ENCODE results near the gene ADCY2.

Gene ADCY2

DNA sequence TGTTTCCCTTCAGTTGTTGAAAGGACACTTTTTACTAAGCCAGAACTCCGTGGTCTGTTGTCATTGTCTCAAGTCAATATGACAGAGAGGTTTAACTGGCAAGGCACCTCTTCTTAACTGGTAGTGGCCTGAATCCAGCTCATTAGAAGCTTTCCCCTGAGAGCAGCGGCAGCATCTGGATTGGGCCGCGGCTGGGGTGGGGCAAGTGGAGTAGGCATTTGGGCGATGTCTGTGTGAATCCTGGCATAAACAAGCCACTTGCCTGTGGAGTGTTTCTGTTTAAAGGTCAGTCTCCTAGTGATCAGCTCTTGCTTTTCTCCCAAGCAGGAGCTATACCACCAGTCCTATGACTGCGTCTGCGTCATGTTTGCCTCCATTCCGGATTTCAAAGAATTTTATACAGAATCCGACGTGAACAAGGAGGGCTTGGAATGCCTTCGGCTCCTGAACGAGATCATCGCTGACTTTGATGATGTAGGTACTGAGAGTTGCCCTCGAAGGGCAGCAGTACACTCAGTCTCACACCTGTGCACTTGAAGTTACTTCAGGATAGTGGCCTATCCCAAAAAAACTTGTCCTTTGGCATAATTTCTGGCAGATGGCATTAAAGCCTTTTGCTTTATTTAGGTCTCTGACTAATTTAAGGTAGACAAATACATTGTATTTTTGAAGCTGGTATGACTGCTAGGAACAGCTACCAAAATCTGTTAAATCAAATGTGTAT lies 406.1 kb downstream of the ADCY2 start:
- DNase-seq, result no peak

DNA sequence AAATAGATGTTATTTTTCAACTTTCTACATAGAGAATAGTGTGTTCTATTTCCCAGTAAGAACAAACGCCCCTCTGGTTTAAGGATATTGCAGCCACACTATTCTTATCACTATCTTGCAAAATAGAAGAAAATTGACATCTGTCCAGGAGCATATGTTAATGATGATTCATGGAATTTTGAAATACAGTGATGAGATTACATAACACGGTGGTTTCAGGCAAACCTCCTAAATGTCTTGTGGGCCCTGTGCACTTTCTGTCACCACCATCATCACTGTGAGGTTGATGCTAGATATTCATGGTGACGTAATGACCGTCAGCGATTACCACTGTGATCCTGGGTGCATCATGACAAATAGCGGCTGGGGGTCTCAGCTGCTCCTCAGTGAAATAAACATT lies 406.9 kb downstream of the ADCY2 start:
- DNase-seq, result no peak

GRCh38 chr5:7803937-7804336 lies 408.0 kb downstream of the ADCY2 start:
- DNase-seq, result no peak

DNA sequence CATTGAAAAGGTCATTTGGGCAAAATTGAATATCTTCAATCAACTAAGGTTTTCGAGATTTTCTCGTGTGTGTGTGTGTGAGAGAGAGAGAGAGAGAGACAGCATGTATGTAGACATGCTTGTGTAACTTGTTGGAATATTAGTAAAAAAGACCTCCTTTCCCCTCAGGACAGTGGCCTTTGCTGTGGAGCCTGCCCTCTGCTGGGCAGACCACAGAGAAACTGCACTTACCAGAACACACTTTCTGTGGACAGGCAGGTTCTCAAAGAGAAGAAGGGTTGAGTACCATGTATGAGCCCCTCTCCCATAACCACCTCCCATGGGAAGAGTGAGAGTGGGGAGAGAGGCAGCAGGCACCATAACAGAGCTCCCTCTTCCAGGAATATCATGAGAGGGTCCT lies 409.4 kb downstream of the ADCY2 start:
- no peak for DNase-seq

GRCh38 chr5:7808998-7809397 lies 413.1 kb downstream of the ADCY2 start:
- DNase-seq, result no peak

DNA sequence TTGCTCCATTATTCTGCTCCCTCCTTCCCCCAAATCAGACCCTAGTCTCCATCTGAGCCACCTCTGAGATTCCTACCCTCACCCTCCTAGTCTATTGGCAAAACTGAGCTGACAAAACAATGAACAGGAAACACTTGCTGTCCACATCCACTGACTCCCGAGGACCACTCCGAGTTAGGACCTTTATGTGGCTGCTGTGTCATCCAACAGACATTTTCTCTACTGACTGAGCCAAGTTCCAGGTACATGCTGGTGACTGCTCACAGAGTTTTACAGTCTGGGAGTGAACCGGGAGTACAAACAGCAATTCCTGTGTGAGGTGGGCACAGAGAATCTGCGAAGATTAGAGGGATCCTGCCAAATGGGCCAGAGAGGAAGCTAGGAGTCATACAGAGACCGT lies 415.8 kb downstream of the ADCY2 start:
- no peak for DNase-seq

GRCh38 chr5:7813007-7813406 lies 417.1 kb downstream of the ADCY2 start:
- DNase-seq, result no peak

GRCh38 chr5:7813576-7813975 lies 417.6 kb downstream of the ADCY2 start:
- no peak for DNase-seq

DNA sequence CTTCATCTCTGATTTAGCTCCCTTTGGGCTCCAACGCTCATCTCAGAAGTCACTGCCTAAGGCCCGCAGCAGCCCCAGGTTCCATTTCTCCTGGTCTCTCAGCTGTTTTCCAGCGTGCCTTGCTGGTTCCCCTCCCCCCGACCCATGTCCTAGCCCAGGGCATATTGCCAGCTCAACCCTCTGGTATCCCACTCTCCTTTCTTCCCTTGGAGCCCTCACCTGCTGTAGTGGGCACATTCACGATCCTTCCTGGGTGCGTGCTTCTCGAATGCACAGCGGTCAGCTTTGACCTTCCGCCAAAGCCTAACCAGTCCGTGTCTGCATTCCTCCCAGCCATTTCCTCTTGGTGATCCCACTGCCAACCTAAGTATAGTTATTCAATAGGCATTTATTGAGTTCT lies 418.9 kb downstream of the ADCY2 start:
- DNase-seq, result no peak

DNA sequence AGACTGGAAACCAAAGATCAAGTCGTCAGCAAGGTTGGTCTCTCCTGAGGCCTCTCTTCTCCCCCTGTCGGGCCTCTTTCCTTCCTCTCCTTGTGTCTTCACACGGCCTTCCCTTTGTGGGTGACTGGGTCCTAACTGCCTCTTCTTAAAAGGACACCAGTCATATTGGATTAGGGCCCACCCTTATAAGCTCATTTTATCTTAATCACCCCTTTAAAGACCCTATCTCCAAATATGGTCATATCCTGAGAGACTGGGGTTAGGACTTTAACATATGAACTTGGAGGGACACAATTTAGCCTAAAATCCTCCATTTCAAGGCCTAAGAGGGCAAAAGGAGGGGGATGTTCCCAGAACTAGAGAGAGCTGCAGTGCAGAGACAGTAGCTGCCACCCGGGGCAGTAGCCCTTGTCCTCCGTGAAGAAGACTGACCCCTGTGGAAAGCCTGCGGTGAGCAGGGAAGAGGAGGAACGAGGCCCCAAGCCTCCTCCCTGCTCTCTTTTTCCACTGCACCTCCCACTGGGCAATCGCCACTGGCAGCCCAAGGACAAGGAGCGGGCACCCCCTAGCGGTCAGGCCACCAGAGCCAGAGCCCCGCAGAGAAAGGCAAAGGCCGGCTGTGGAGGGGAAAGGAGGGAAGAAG lies 420.1 kb downstream of the ADCY2 start:
- peak; percentile 74 for DNase-seq

DNA sequence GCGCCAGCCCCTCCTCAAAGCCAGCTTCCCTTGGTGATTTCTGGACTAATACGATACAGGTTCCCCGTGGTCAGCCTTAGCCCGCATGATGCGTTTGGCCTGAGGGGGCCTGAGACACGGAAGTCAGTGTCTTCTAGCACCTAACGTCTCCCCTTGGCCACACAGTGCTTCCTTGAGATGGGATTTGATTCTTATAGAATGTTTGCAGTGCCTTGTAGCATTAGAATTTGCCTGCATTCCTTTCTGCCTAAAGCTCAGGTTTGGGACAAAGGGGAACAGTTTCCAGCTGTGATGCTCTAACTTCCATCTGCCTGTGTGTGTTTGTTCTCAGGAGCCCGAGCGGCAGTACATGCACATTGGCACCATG lies 420.6 kb downstream of the ADCY2 start:
- DNase-seq, result no peak

DNA sequence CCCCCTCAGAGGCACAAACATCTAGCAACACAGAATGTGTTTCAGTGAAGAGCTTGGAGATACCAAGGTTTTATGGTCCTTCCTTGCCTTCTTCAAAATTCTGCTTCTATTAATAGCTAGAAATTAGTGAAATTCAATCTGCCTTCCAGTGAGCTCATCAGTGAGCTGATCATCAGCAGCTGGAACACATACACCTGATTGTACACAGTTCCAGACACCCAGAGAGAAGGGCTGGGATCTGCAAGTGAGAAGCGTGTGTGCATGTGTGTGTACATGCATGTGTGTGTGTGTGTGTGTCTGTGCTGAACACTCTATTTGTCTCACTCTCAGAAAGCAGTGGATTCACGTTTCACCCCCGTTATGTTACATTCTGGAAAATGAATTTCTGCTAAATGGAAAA lies 426.5 kb downstream of the ADCY2 start:
- no peak for DNase-seq

- DNase-seq, result no peak
These were observed 427.7 kb downstream of the ADCY2 start for GRCh38 chr5:7823594-7823993.

DNA sequence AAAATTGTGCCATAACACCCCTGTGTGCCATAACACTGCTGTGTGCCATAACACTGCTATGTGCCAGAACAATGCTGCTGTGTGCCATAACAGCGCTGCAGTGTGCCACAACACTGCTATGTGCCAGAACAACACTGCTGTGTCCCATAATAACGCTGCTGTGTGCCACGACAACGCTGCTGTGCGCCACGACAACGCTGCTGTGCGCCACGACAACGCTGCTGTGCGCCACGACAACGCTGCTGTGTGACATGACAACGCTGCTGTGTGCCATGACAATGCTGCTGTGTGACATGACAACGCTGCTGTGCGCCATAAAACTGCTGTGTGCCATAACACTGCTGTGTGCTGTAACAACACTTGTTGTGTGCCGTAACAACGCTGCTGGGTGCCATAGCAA lies 429.1 kb downstream of the ADCY2 start:
- DNase-seq, result no peak

DNA sequence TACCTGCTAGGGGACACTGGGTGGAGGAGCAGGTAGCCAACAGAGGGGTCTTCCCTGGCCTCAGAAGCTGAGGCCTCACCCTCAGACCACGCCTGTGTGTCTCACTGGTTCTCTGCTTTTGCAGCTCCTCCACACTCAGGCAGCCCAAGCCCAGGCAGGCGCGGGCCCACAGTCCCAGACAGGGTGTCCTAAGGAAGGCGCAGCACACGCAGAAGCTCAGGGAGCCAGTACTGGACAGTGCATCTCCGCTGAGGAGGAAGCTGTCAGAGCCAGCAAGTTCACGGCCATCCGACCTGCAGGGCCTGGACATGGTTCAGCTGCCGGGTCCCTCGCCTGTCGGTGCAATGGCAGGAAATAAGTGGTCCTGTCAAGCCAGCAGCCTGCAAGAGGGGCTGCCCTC lies 429.7 kb downstream of the ADCY2 start:
- DNase-seq, result no peak

DNA sequence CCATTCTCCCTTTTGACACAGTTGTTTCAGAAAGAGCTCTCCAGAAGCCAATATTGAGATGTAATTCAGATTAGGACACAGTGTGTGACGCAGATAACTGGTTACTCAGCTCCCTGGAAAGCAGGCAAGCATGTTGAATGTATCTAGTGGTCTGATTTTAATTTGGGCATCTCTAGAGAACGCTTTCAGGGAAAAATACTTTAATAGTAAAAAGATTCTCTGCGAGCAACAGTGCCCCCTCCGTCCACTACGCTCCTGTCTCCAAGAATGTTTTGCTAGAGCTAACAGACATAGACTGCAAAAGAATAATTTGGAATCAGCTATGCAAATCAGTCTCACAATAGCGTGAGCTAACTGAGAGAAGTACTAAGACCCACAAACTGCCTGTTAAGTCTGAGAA lies 431.7 kb downstream of the ADCY2 start:
- no peak for DNase-seq

GRCh38 chr5:7828269-7828668 lies 432.3 kb downstream of the ADCY2 start:
- DNase-seq, result no peak

GRCh38 chr5:7834982-7835381 lies 439.0 kb downstream of the ADCY2 start:
- DNase-seq, result no peak

- DNase-seq, result no peak
These were observed 441.5 kb downstream of the ADCY2 start for GRCh38 chr5:7837403-7837802.

DNA sequence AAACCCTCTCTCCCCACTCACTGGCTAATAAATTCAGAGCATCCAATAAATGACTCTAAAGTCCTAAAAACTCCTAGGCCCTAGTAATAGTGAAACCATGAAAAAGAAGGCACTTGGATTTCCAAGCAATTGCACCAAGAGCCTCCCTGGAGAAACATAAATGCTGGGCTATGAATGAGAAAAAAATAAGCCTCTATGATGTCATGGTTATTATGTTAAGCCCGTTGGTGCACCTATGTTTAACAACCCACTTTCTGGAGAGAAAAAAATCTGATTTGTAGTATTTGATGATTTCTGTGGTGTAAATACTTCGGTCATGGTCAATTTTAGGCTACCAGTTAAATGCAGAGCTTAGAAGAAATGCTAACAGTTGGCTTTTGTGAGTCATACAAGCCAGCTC lies 446.6 kb downstream of the ADCY2 start:
- DNase-seq, result no peak

DNA sequence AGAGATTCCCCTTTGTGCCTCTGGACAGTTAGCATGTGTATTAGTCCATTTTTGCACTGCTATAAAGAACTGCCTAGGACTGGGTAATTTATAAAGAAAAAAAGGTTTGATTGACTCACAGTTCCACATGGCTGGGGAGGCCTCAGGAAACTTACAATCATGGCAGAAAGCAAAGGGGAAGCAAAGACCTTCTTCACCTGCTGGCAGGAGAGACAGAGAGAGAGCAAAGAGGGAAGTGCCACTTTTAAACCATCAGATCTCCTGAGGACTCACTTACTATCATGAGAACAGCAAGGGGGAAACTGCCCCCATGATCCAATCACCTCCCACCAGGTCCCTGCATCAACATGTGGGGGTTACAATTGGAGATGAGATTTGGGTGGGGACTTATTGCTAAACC lies 449.0 kb downstream of the ADCY2 start:
- DNase-seq, result no peak

- no peak for DNase-seq
These were observed 449.6 kb downstream of the ADCY2 start for GRCh38 chr5:7845557-7845956.

GRCh38 chr5:7846327-7846726 lies 450.4 kb downstream of the ADCY2 start:
- DNase-seq, result no peak

DNA sequence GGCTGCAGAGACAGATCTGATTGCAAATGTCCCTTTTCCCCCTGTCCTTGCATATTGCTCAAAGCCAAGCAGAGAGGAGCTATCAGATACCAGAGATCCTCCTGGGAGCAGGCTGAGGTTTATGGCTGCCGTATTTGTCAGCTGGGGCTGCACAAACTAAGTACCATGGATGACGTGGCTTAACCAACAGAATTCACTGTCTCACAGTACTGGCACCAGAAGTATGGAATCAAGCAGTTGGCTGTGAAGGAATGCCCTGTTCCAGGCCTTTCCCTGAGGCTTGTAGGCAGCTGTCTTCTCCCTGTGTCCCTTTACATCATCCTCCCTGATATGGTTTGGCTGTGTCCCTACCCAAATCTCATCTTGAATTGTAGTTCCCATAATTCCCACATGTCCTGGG lies 452.4 kb downstream of the ADCY2 start:
- no peak for DNase-seq

Measured in activated CD4-positive, CD25-positive, alpha-beta regulatory T cell treated with anti-CD3 and anti-CD28 coated beads, Interleukin-2, amount 50 U/mL, for 72 hours (primary cell).